Coronary artery (tissue), 2 donors: ENCODE results near the gene ATOSB.
A peak's percentile ranks its signal among the peaks of the same experiment; 100 is the strongest.

ENCODE experiments used
- DNase-seq: peaks from one replicate; pipeline ENCODE4 v3.0.0-alpha.2; 2017; ENCODE audit warnings: low spot score
- H3K27ac ChIP-seq, 2 donors: fragments of 200-600 bp; sonication (generic); one replicate each; pipeline ENCODE4 v1.5.1; 2016 to 2019
- H3K4me3 ChIP-seq: fragments of 200-600 bp; sonication (generic); 2 replicates; pipeline ENCODE4 v1.5.1; 2016; ENCODE audit warnings: mild to moderate bottlenecking, moderate library complexity
- TF ChIP-seq, protein P1 (sequence below): fragments of 200-600 bp; sonication (generic); IDR thresholded peaks from one replicate; pipeline ENCODE4 v1.5.1; 2019; ENCODE audit warnings: antibody characterized with exemption

Gene ATOSB

DNA sequence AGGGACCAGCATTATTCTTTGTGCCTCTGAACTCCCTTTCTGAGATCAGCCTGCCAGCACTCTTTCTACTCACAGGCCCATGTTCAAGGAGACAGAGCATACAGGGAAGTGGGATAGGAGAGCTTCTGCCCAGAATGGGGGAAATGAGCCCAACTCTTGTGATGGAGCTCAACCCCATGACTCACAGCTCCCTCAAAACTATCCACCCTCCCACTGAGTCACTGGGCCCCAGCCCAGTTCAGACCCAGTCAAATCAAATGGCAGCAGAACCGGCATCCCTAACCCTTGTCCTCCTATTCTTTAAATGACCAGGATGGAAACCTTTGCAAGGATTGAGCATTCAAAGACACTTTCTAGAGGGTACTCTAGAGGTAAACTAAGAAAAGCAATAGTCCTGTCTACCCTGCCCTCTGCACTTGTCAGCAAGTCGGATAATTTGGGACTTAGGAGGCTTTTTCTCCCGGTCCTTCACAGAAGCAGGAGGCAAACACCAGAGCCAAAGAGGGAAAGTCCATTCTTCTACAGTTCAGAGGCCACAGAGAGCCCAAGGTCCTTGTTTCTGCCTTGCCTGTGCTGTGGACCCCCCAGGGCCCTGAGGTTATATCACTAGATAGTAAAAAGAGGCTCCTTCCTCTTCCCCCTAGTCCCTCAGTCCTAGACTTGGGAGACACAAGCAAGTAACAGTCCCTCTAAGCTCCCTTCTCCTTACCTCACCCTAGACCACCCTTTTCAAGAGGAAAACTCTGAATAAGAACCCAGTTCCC lies 3.2 kb downstream of the ATOSB start:
- H3K4me3 ChIP-seq: peak overlapping the region; percentile 92
- DNase-seq: peak; percentile 76
- peak overlapping the region; percentile 98 to 99 for H3K27ac ChIP-seq
- TF ChIP-seq, protein P1, sequence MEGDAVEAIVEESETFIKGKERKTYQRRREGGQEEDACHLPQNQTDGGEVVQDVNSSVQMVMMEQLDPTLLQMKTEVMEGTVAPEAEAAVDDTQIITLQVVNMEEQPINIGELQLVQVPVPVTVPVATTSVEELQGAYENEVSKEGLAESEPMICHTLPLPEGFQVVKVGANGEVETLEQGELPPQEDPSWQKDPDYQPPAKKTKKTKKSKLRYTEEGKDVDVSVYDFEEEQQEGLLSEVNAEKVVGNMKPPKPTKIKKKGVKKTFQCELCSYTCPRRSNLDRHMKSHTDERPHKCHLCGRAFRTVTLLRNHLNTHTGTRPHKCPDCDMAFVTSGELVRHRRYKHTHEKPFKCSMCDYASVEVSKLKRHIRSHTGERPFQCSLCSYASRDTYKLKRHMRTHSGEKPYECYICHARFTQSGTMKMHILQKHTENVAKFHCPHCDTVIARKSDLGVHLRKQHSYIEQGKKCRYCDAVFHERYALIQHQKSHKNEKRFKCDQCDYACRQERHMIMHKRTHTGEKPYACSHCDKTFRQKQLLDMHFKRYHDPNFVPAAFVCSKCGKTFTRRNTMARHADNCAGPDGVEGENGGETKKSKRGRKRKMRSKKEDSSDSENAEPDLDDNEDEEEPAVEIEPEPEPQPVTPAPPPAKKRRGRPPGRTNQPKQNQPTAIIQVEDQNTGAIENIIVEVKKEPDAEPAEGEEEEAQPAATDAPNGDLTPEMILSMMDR: no peak

DNA sequence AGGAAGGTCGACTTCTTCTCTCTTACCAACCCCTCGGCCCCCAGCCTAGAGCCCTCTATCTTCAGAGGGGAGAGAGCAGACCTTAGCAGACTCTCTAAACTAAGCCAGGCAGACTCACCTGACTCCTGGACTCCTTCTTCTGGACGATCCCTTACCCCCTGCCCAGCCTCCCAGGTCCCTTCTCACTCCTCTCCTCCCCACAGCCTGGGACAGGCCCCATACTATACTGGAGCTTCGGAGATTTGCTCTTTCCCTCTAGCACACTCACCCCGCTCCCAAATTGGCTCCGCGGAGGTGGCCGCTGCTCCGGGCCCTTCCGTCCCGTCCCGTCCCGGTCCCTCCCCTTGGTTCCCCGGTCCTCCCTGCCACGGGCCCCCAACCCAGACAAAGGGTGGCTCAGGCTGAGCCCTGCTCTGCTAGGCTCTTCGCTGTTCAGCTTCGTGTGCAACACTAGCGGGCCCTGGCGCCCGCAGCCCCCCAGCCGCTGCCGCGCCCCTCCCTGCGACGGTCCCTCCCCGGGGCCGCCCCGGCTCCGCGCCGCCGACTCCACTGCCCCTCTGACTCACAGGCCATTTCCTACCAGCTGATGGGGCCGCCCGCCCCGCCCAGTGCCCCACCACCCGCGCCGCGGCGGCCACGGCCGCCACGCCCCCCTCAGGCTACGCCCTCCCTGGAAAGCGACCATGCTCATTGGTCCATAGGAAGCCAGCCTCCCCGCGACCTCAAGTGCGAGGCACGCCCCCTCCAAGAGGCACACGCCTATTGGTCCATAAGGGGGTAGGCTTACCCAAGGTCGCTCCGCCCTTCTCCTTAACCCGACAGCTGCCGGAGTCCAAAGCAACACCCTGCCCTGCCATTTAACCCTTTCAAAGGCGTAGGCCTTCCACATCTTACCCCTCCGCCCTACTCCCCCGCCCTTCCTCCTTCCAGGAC lies 4.4 kb downstream of the ATOSB start:
- TF ChIP-seq, protein P1: no peak
- H3K27ac ChIP-seq: peak overlapping the region; percentile 98 to 99
- peak; percentile 99 for DNase-seq
- peak overlapping the region; percentile 92 for H3K4me3 ChIP-seq

DNA sequence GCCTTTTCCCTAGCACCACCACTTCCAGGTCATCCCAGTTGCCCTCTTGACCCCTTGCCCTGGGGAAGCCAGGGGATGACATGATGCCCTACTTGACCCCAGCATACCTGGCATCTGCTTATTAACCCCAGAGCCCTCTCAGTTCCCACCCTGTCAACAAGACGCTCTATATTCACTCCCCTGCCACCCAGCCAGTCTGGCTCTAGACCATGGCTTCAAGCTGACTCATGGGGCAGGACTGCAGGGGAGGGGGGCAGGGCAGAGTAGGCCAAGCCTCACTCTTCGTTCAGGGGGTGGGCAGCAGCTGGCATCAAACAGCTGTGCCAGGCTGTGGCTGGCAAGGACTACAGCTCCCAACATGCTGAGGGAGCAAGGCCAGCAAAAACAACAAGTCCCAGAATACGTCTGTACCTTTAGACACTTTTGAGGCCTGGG lies 5.3 kb downstream of the ATOSB start:
- Histone ChIP-seq H3K4me3 (peak overlapping the region; percentile 92), H3K27ac (peak overlapping the region; percentile 98 to 99)
- TF ChIP-seq, protein P1: no peak
- peak; percentile 89 for DNase-seq

DNA sequence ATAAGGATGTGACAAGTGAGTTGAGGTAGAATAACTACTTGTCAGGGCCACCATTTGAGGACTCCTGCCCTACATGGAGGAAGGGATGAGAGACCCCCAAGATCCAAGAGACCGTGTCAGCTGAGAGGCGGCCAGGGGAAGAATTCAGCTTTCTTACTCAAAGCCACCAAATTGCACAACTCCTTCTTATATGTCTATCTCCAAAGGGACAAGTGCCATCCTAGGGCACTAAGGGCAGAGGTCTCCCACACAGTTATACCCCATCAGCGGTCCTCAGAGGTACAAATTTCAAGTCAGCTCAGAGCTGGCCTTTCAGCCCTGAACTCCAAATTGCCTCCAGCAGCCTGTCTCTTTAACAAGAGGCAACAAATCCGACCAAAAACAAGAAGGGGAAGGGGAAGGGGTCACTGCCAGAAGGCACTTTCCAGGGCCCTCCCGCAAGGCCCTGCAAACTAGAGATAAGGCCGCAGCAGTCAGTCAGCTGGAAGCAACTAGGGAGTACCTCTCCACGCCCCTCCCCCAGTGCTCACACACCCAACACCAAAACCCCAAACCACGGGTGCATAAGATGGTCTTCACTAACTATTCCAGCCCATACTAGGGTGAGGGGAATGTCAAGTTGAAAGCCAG lies 6.6 kb downstream of the ATOSB start:
- H3K4me3 ChIP-seq: peak overlapping the region; percentile 92
- H3K27ac ChIP-seq: peak overlapping the region; percentile 98 to 99
- TF ChIP-seq, protein P1: no peak
- peak; percentile 55 for DNase-seq

DNA sequence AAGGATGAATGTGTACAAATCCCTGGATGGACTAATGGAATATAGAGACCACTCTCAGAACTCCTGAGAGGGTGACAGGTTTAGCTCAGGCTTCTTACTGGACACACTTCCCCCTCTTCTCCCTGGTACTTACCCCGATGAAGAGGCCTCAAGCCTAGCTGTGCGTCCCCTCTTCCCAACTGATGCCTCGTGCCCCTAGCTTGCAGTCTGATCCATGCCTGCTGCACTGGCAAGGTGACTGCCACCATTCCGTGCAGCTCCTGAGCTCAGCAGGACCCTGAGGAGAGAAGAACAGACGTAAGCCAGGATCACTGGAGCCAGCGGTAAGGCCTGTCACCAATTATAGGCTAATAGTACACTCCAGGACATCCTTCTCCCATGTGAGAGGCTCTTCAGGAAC lies 7.2 kb downstream of the ATOSB start:
- H3K27ac ChIP-seq: no peak overlapping the region
- peak; percentile 55 for DNase-seq
- TF ChIP-seq, protein P1: no peak
- H3K4me3 ChIP-seq: no peak overlapping the region

DNA sequence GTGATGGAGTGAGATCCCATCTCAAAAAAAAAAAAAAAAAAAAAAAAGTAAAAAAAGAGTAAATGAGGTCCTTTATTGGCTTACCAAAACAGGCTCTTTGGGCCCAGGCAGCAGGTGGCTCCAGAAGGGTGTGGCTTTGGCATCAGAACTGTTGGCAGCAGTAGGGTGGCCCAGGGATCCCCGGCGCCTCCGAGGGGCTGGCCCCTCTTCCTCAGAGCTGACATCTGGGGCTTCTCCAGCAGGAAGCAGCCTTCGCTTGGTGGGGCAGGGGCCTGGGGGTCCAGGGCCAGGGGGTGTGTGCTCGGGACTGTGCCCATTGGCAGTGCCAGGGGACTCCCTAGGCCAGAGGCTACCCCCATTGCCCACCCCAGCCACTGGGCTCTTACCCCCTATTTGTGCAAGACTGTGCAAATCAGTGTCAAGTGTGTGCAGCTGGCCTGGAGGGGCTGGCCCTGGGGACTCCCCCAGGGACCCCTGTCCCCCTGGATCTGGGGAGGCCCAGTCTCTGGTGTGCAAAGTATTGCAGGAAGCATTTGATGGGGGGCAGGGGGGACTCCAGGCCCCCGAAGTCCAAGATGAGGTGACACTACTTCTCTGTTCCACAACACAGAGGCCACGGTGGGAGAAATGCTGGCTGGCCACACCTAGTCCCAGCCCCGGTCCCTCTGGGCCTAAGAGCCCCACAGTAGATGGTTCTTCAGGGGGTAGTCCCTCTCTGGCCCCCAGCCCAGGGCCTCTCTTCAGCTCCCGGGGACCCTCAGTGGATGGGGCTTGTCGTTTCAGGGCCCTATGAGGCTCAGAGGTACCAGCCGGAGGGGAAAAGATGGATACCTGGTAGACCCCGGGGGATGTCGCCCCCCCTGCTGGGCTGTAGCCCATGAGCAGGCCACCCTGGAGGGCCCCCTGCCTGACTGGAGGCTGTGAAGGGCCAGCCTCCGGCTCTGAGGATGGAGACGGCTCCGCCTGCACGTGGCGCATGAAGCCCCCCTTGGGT lies 8.1 kb downstream of the ATOSB start:
- peak; percentile 71 for DNase-seq
- Histone ChIP-seq H3K4me3 (no peak overlapping the region), H3K27ac (no peak overlapping the region)
- TF ChIP-seq, protein P1: no peak
